Mucosa of descending colon (tissue), 3 donors: ENCODE results near the gene MFGE8. TPM values are rescaled to one million over a fixed set of nuclear protein-coding genes. Genes with fewer than 3 reads are reported as not detected.
"Not testable (repeated sequence)": the region's sequence is repeated elsewhere in the genome, so short reads cannot be mapped to it uniquely, and the experiment has no call there.

Source experiments
- ATAC-seq: fragments of 200-7000 bp; cut with Tn5 transposase; one replicate; pipeline ENCODE4 v1.9.1; 2020; ENCODE audit warnings: mild to moderate bottlenecking, moderate library complexity
- DNase-seq, 3 donors: peaks; one replicate each; pipeline ENCODE4 v3.0.0-alpha.2; 2020
- H3K36me3 ChIP-seq: fragments of 200-600 bp; one replicate; pipeline ENCODE4 v1.8.0; 2021; ENCODE audit warnings: low read depth, mild to moderate bottlenecking
- H3K4me1 ChIP-seq: fragments of 200-600 bp; one replicate; pipeline ENCODE4 v1.8.0; 2021; ENCODE audit warnings: low read depth, mild to moderate bottlenecking
- H3K4me3 ChIP-seq: fragments of 200-600 bp; one replicate; pipeline ENCODE4 v1.8.0; 2021; ENCODE audit warnings: mild to moderate bottlenecking
- H3K9me3 ChIP-seq: fragments of 200-600 bp; one replicate; pipeline ENCODE4 v1.8.0; 2021; ENCODE audit warnings: mild to moderate bottlenecking
- intact Hi-C, 2 donors: fragments of 100-400 bp; cut with DNase I in 1 of 2; cut with micrococcal nuclease in 1 of 2; formaldehyde crosslinking; loops; one replicate each; pipeline versions ENCODE4 v1.11.0 to v1.11.1; 2022; cut with DNase I, micrococcal nuclease
- total RNA-seq, 3 donors: library from RNA; stranded (reverse); fragmentation: NEBNext Ultra II Directional in 2 of 3; extraction: Animal tissue kit (Norgen Biotek cat#: 25700) in 2 of 3; gene quantifications; one replicate each; pipeline versions ENCODE4 v1.2.1 to v1.2.4, GENCODE V29; 2021 to 2023
- TF ChIP-seq, protein P1 (sequence below): fragments of 200-600 bp; IDR thresholded peaks from one replicate; pipeline ENCODE4 v1.8.0; 2022; ENCODE audit warnings: antibody characterized with exemption, mild to moderate bottlenecking
- donor health status: DM: no; HTN: no; CAD: no; lungs with moderate emphysema.
- donor health status: DM: no; HTN: no; CAD: no.
- donor health status: DM: no; HTN: yes; CAD: no.

MFGE8 gene
- total RNA-seq, 3 donors from 2014 or later, result 24.2 to 102 (median 66.7) TPM

DNA sequence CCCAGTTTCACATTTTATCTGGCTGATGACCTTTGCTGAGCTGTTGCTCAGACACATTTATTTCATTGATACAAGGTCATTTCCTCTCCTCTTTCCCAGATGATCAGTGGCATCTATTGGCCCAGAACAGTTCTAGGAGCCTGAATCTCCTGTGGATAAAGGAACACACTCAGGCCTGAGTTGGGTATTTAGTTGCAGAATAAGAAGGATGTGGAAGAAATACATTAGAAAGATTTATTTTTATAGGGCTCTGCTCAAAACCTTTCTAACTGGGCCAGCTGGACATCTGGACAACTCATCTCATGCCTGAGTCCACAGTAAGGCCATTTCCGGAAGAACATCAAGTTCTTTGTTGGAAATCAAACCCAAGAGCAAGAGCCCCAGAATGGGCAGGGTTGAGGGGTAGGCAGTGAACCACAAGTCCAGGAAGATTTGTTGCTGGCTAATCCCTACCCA lies 19.7 kb upstream of the MFGE8 start:
- TF ChIP-seq, protein P1, sequence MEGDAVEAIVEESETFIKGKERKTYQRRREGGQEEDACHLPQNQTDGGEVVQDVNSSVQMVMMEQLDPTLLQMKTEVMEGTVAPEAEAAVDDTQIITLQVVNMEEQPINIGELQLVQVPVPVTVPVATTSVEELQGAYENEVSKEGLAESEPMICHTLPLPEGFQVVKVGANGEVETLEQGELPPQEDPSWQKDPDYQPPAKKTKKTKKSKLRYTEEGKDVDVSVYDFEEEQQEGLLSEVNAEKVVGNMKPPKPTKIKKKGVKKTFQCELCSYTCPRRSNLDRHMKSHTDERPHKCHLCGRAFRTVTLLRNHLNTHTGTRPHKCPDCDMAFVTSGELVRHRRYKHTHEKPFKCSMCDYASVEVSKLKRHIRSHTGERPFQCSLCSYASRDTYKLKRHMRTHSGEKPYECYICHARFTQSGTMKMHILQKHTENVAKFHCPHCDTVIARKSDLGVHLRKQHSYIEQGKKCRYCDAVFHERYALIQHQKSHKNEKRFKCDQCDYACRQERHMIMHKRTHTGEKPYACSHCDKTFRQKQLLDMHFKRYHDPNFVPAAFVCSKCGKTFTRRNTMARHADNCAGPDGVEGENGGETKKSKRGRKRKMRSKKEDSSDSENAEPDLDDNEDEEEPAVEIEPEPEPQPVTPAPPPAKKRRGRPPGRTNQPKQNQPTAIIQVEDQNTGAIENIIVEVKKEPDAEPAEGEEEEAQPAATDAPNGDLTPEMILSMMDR, result no peak
- ATAC-seq (no peak), DNase-seq (no peak)
- peaks cover 1% of the 10 kb centered on the region for H3K9me3 ChIP-seq
- H3K36me3 ChIP-seq, result no peaks in the 10 kb centered on the region
- no peak overlapping the region for H3K4me3 ChIP-seq
- no peaks in the 10 kb centered on the region for H3K4me1 ChIP-seq
- intact Hi-C loops, result no loop called here

DNA sequence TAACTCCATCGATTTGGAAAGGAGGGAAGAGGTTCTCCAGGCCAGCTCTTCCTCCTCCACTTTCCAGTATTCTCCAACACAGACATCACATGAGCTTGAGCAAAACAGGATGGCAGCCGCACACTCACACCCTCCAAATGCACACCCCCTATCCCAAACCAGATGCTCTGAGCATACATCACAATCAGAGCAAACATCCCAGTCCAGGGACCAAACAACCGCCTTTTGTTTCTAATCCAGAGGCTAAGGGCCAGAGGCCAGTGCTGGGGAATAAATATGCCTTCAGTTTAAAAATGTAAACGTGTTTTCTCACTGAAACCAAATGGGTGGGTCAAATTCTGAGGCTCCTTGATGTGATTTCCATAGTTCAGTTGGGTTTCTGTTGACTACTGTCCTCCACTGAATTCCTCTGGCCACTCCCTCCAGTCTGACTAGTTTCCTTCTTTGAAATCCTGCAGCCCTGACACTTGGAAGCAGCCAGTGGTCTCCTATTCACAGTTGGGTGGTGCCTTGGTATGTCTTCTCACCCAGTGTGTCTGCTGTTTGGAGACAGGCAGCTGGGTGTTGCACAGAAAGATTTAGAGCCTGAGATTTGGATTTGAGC lies 19.2 kb upstream of the MFGE8 start:
- Histone ChIP-seq H3K4me1 (no peaks in the 10 kb centered on the region), H3K4me3 (no peak overlapping the region), H3K36me3 (no peaks in the 10 kb centered on the region), H3K9me3 (peaks cover 3% of the 10 kb centered on the region)
- ATAC-seq (no peak), DNase-seq (no peak)
- intact Hi-C loops, result no loop called here
- TF ChIP-seq, protein P1, result no peak

DNA sequence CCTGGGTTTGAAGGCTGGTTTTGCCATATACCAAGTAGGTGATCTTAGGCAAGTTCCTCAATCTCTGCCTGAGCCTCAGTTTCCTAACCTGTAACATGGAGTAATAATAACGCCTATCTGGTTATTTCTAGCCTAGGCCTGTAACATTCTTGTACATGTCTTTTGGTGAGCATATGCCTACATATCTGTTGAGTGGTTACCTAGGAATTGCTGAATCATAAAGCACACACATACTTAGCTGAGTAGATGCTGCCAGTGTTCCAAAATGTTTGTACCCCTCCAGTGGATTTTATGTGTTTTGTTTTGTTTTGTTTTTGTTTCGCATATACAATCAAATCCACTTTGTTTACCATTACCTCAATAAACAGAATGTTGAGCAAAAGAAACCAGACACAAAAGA lies 17.4 kb upstream of the MFGE8 start:
- H3K4me3 ChIP-seq, result no peak overlapping the region
- H3K9me3 ChIP-seq, result peaks cover 3% of the 10 kb centered on the region
- DNase-seq (no peak), ATAC-seq (no peak)
- no peaks in the 10 kb centered on the region for H3K4me1 ChIP-seq
- TF ChIP-seq, protein P1, result no peak
- intact Hi-C loops, result no loop called here
- no peaks in the 10 kb centered on the region for H3K36me3 ChIP-seq

DNA sequence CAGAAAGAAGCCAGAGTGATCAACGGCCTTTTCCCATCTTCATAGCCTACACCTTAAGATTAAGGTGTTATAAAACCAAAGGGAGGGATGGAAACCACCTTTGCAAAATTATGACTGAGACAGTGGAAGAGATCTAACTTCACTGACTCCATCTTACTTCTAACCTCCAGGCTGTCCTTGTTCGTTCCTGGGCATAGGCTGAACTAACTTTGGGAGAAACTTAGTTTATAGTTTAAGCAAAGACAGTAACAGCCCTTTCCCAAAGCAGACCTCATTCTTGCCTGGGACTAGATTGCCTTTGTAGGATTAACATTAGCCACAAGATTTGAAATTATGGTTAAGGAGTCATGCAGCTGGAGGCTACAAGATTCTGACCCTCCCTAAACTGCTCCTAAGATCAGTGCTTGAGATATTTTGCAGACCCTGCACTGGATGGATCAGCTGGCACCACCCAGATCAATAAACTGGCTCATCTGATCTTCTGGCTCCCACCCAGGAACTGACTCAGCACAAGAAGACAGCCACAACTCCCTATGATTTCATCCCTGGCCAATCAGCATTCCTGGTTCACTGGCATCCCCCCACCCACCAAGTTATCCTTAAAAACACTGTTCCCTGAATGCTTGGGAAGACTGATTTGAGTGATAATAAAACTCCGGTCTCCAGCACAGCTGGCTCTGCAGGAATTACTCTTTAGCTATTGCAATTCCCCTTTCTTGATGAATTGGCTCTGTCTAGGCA lies 16.3 kb upstream of the MFGE8 start:
- H3K4me3 ChIP-seq, H3K4me1 ChIP-seq, ATAC-seq, H3K9me3 ChIP-seq, intact Hi-C loops, DNase-seq, H3K36me3 ChIP-seq: not testable (repeated sequence)

DNA sequence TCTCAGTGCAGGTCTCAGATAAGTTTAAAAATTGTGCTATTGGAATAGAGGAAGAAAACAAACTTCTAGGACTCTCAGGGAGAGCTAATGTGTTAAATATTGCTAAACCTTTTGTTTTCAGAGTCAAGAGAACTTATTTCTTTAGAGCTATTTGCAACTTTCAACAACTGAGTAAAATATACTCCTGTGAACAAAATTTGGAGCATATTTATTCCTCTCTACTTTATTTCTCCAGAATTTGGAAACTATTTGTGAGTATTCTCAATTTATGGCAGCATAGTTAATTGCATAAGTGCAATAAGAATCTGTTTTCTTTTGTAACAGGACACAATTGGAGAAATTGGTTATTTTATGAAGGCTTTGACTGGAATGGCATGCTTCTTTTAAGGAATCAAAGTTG lies 15.0 kb upstream of the MFGE8 start:
- H3K9me3 ChIP-seq, intact Hi-C loops, H3K36me3 ChIP-seq, H3K4me1 ChIP-seq, ATAC-seq, H3K4me3 ChIP-seq, DNase-seq: not testable (repeated sequence)

DNA sequence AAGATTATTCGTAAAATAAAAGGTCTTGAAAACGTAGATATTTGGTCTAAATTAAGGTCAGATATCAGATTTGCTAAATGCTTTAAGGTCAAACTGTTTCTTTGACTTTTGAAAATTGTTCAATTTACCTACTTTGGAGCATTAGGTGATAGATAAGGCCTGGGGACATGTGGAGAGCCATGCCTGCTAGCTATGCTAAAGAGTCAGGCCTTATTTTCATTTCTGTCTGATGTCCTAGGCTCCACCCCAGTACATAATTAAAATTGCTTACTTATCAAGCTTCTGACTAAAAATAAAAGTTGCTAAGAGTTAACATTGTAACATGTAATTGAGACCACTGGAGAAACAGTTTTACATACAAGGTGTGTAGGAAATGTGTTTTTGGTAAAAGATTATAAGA lies 12.5 kb upstream of the MFGE8 start:
- H3K36me3 ChIP-seq, DNase-seq, intact Hi-C loops, H3K4me1 ChIP-seq, H3K4me3 ChIP-seq, ATAC-seq, H3K9me3 ChIP-seq: not testable (repeated sequence)

DNA sequence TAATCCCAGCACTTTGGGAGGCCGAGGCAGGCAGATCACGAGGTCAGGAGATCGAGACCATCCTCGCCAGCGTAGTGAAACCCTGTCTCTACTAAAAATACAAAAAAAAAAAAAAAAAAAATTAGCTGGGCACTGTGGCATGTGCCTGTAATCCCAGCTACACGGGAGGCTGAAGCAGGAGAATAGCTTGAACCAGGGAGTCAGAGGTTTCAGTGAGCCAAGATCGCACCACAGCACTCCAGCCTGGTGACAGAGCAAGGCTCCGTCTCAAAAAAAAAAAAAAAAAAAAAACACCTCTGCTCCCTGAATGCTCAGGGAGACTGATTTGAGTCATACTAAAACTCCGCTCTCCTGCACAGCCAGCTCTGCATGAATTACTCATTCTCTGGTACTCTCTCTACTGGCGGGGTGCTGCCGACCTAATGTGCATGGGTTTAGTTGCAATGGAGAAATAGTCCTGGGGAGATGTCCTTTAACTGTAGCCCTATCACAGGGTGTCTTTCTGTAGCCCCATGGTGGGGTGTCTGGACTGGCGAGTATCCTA lies 7.8 kb upstream of the MFGE8 start:
- H3K36me3 ChIP-seq, intact Hi-C loops, ATAC-seq, H3K4me3 ChIP-seq, DNase-seq, H3K4me1 ChIP-seq, H3K9me3 ChIP-seq: not testable (repeated sequence)
